Type B pancreatic cell (in vitro differentiated cells): ENCODE measurements around the gene SEC61G. TPM values are rescaled to one million over a fixed set of nuclear protein-coding genes. Genes with fewer than 3 reads are reported as not detected.

Experiments used
- total RNA-seq: library from RNA; stranded (reverse); gene quantifications from 2 replicates; pipeline ENCODE4 v1.2.1, GENCODE V29; 2021; ENCODE audit warnings: low replicate concordance

Gene SEC61G
- total RNA-seq, 1 donor from 2014 or later: 115 TPM

Other genes starting within 250 kb of the SEC61G start
- 21.6 and 30.7 TPM in 2 replicates for gene VSTM2A, start 216.8 kb downstream of the SEC61G start, total RNA-seq